C4-2B (cell line): ENCODE measurements around the gene MORC3.

Source experiments
- ZFX ChIP-seq: fragments of 450-650 bp; IDR thresholded peaks from 2 replicates; pipeline ENCODE4 v1.6.1; 2017
- TF ChIP-seq, protein P1 (sequence below): fragments of 450-650 bp; conservative IDR thresholded peaks from 2 replicates; pipeline ENCODE4 v1.5.1; 2017; ENCODE audit warnings: mild to moderate bottlenecking

DNA sequence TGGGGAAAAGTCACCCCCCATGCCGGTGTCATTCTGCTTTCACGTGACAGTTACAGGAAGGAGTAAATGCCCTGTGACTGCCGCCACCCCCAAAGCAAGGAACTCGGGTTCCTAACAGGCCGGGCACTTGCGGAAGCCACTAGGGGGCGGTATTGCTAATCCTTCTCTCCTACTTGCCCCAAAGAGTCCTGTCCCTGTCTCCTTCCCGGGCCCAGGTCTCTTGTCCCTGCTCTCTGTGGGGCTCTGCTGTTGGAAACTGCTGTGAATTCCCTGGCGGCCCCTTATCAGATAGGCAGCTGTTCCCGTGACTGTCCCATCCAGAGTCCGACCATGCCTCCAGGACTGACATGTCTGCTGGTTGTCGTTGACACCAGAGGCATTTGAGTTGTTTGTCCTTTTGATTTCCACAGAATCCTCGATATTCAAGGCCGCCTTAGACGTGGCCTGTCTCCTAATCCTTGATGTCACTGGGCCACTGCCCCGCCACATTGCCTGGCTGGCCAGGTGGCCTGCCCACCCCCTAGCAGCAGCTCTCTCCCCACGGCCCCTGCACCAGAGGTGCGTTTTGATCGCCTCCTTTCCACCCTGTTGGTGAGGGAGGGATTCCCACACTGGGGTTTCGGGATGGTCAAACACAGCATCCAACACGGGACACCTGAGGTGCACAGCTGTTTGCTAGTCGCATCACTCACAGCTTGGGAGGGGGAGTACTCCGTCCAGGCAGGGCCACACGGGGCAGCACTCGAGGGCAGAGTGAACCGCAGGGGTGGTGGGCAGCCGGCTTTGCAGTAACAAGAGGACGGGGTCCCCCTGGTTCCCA lies 102.5 kb downstream of the MORC3 start:
- TF ChIP-seq, protein P1, sequence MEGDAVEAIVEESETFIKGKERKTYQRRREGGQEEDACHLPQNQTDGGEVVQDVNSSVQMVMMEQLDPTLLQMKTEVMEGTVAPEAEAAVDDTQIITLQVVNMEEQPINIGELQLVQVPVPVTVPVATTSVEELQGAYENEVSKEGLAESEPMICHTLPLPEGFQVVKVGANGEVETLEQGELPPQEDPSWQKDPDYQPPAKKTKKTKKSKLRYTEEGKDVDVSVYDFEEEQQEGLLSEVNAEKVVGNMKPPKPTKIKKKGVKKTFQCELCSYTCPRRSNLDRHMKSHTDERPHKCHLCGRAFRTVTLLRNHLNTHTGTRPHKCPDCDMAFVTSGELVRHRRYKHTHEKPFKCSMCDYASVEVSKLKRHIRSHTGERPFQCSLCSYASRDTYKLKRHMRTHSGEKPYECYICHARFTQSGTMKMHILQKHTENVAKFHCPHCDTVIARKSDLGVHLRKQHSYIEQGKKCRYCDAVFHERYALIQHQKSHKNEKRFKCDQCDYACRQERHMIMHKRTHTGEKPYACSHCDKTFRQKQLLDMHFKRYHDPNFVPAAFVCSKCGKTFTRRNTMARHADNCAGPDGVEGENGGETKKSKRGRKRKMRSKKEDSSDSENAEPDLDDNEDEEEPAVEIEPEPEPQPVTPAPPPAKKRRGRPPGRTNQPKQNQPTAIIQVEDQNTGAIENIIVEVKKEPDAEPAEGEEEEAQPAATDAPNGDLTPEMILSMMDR: peak; percentile 87
- no peak for TF ChIP-seq ZFX
